ENCODE data around the gene FERD3L. TPM values are rescaled to one million over a fixed set of nuclear protein-coding genes. Genes with fewer than 3 reads are reported as not detected.

The FERD3L gene
- total and polyA plus RNA-seq, 5 experiments from 2014 or later, result not detected

DNA sequence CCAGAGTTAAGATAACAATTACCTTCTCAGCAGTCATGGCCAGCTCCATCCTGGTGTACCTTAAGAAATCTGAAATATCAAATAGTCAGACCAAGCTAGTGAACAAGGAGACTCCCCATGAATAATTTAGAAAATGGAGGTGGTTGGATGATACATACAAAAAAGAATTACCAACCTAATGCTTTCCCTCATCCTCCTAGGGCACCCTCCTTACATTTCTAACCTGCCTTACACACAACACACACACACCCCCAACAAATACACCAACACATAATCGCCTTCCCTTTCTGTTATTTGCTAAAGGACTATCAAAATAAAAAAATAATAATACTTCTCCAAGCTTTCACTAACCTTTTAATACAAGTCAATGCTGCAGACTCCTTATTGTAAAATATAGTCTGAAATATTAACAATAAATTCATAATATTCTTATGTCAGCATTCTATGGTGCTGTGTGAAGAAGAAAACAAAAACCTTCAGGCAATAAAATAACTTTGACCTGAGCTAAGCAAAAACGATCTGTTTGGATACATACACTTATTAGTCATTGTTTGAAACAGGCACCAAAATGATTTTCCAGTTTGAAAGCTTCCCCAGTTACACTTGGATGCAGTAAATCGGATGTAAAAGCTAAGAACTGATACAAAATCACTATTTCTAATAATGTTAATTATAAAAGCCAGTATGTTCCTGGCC, 31.2 kb downstream of the FERD3L start:
- Mint-ChIP-seq H3K27me3 (peaks cover 33 to 80% (median 65%) of the 10 kb centered on the region in 5 donors), H3K4me3 (no peak overlapping the region), H3K27ac (no peak overlapping the region), H3K9me3 (peaks cover 0 to 15% (median 7%) of the 10 kb centered on the region in 9 donors), H3K36me3 (peaks cover 0 to 15% (median 0%) of the 10 kb centered on the region in 3 donors), H3K4me1 (peaks cover 0 to 10% (median 2%) of the 10 kb centered on the region in 4 donors)
- DNase-seq (no peak), ATAC-seq (no peak)
- POLR2A ChIA-PET, result no interaction called here

DNA sequence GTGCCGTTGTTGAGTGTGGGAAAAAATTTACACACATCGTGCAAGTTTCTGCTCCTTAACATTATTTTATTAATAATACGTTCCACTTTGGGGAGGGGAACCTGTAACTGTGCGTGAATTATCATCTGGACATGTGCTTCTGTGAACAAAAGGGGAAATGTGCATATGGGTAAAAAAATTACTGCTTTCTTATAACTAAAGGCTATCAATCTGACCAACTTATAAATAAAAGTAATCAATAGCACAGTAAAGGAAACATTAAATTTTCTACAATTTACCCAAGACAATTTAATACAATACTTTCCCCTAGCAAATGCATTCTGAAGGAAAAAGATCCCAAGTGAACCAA, 32.2 kb downstream of the FERD3L start:
- Mint-ChIP-seq H3K9me3 (peaks cover 0 to 19% (median 10%) of the 10 kb centered on the region in 9 donors), H3K4me3 (no peak overlapping the region), H3K36me3 (peaks cover 0 to 19% (median 0%) of the 10 kb centered on the region in 3 donors), H3K4me1 (peaks cover 0 to 11% (median 3%) of the 10 kb centered on the region in 4 donors), H3K27me3 (peaks cover 41 to 80% (median 66%) of the 10 kb centered on the region in 5 donors), H3K27ac (no peak overlapping the region)
- POLR2A ChIA-PET, result no interaction called here
- DNase-seq (no peak), ATAC-seq (no peak)

DNA sequence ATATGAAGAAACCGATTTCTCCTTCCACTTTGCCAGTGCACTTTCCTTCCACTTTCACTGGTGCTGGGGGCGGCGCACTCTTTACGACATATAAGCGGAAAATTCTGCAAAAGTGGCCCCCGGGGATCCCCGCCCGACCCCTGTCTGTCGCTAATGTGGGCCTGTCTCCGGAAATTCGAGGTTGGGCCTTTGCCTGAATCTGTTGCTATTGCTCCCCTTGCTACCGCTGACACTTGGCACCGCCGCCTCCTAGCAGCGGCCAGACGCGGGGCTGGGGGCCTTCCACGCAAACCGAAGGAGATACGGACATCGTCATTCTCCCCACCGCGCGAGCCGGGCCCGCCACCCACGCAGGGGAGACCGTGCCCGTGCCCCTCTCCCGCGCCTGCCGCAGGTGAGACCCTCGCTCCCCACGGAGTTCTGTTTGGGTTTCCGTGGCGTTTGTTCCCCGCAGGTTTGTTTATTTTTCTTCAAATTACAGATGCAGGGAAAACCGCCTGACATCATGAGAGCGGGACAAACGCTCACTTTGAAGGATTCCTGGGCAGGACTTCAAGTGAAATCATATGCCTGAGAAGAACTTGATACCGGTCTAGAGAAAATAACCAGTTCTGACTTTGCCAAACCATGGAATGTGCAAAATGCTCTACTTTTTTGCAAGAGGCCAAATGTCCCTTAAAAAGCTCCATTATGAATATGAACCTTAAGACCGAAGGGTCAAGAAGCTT, 32.8 kb downstream of the FERD3L start:
- Mint-ChIP-seq H3K36me3 (peaks cover 0 to 19% (median 3%) of the 10 kb centered on the region in 3 donors), H3K4me3 (no peak overlapping the region), H3K4me1 (peaks cover 2 to 16% (median 4%) of the 10 kb centered on the region in 4 donors), H3K27me3 (peaks cover 47 to 84% (median 71%) of the 10 kb centered on the region in 5 donors), H3K27ac (no peak overlapping the region), H3K9me3 (peaks cover 0 to 24% (median 10%) of the 10 kb centered on the region in 9 donors)
- DNase-seq, result no peak
- ATAC-seq, result no peak
- POLR2A ChIA-PET, result no interaction called here

DNA sequence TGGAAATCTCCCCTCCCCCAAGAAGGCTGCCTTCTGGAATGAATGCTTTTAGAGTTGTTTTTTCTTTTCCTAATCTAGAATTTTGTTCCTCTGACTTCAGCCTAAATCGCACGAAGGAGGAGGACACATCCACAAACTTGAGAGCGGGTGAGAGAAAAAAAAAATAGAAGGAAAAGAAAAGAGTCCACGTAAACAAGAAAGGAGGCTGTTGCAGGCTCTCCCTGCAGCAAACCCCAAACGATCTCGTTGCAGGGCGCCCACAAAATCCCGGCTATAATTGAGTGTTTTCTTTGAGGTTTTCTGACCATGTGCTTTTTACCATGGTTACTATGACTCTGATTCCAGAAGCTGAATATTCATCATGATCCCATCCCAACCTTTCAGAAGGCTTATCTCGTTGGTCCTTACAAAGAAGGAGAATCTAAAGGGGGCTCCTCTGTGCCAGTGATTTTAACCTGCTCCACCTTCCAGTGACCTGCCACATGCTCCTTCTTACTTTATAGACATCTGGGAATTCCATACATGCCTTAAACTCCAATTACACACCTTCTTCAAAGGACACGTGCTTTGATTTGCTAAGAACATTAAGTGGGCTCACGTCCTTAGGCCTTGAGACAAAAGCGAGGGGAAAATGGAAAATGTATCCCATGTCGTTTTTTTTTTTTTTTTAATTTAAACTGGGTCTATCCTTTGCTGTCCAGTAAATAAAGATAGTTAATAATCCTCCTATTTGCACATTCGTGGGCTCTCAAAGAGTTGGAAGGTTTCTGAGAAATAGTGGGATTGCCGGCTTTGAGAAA, 33.5 kb downstream of the FERD3L start:
- Mint-ChIP-seq H3K27me3 (peaks cover 48 to 92% (median 77%) of the 10 kb centered on the region in 5 donors), H3K36me3 (peaks cover 0 to 19% (median 3%) of the 10 kb centered on the region in 3 donors), H3K4me1 (peaks cover 2 to 20% (median 7%) of the 10 kb centered on the region in 4 donors), H3K9me3 (peaks cover 0 to 26% (median 10%) of the 10 kb centered on the region in 9 donors), H3K27ac (no peak overlapping the region), H3K4me3 (no peak overlapping the region)
- no peak for ATAC-seq
- POLR2A ChIA-PET, result no interaction called here
- no peak for DNase-seq

DNA sequence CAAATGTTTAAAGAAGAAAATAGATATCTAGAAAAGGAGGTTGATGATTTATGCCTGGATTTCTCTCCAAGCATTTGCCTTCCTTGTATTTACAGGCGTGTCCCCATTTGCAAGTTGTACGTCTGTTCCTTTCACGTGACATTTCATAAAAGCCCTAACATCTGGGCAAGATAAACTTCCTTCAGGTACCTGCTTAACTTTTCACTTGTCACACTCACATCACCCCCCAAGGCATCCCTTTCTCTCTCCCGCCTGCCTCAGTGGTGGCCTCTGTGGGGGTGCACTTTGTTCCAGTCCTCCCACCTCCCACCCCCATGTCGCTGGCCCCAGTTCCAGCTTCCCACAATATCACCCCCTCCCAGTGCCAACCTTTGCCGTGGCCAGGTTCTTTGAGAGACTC, 34.4 kb downstream of the FERD3L start:
- peaks cover 0 to 19% (median 3%) of the 10 kb centered on the region in 3 donors for H3K36me3 Mint-ChIP-seq
- POLR2A ChIA-PET, result no interaction called here
- no peak overlapping the region for H3K4me3 Mint-ChIP-seq
- no peak for ATAC-seq
- no peak overlapping the region for H3K27ac Mint-ChIP-seq
- no peak for DNase-seq
- H3K4me1 Mint-ChIP-seq, result peaks cover 2 to 16% (median 5%) of the 10 kb centered on the region in 4 donors
- H3K27me3 Mint-ChIP-seq, result peaks cover 52 to 94% (median 77%) of the 10 kb centered on the region in 5 donors
- peaks cover 0 to 22% (median 10%) of the 10 kb centered on the region in 9 donors for H3K9me3 Mint-ChIP-seq

DNA sequence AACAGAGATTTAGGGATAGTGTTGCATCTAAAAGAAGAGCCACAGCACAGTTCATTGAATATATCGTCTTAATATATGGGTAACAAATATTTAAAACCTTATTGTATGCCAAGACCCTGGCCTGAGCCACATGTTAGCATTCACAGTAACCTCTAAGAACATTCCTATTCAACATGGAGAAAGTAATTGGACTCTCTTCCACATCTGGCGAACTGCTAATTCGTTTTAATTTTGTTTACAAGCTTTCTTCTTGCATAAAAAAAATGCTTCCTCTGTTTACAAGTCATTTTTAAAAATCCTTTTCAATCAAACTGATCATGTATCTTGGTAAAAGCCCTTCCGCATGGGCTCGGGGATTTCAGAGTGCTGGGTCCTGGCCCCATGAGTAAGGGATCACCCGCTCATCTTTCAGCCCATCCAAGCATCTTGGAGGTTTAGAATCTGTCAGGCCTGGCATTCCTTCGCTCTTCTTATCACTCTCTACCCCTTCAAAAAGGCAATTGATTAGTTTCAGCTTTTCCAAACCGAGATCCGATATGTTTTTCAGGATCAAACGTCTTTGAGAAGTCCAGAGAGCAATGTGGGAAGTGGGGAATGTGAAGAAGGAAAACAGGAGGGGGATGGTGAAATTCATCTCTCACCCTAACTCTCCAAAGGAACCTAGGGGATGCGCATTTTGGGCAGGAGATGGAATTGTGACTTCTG, 35.0 kb downstream of the FERD3L start:
- DNase-seq, result no peak
- ATAC-seq, result no peak
- peaks cover 0 to 19% (median 3%) of the 10 kb centered on the region in 3 donors for H3K36me3 Mint-ChIP-seq
- peaks cover 2 to 16% (median 5%) of the 10 kb centered on the region in 4 donors for H3K4me1 Mint-ChIP-seq
- H3K4me3 Mint-ChIP-seq, result no peak overlapping the region
- no peak overlapping the region for H3K27ac Mint-ChIP-seq
- H3K27me3 Mint-ChIP-seq, result peaks cover 56 to 98% (median 80%) of the 10 kb centered on the region in 5 donors
- POLR2A ChIA-PET, result no interaction called here
- peaks cover 0 to 22% (median 10%) of the 10 kb centered on the region in 9 donors for H3K9me3 Mint-ChIP-seq

DNA sequence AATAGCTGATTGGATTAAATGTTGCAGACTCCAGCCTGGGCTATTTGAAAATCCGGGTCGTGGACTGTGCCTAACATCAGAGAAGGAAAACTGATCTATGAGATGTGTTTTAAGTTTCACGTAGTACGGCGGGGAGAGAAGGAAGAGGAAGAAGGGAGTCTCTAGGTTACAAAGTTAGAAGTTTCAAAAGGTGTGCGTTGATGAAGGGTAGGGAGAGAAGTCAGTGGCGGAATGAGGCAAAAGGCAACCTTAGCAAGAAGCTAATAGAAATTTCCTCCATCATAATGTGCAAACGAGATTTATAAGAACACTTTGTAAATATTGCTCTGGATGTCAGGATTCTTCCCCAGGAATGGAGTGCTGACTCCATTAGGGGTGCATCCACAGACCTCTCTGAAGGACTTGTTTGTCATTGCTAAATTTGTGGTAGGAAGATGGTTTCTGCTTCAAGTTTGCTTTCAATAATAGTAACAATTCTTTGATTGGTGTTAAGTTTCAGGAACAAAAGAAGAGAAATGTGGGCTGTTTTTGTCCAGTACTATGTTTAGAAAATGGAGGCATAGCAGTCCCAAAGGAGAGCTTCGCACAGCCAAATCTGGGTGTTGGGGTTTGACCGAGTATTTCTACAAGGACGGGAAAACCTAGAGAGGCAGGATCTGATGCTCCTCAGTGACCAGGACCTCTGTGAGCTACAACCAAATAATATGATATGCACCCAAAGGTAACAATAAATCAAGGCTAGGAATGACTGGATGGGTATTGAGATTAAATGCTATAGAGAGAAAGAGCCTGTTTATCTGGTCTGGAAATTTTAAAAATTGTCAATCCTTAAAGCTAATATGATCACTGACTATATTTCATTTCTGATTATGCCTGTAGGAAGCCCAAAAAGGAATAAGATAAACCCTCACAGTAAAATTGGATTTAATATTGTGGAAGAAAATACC, 35.9 kb downstream of the FERD3L start:
- DNase-seq (no peak), ATAC-seq (no peak)
- Mint-ChIP-seq H3K9me3 (peaks cover 0 to 22% (median 10%) of the 10 kb centered on the region in 9 donors), H3K27ac (no peak overlapping the region), H3K4me3 (no peak overlapping the region), H3K36me3 (peaks cover 0 to 19% (median 3%) of the 10 kb centered on the region in 3 donors), H3K27me3 (peaks cover 58 to 100% (median 80%) of the 10 kb centered on the region in 5 donors), H3K4me1 (peaks cover 2 to 16% (median 5%) of the 10 kb centered on the region in 4 donors)
- POLR2A ChIA-PET, result no interaction called here

DNA sequence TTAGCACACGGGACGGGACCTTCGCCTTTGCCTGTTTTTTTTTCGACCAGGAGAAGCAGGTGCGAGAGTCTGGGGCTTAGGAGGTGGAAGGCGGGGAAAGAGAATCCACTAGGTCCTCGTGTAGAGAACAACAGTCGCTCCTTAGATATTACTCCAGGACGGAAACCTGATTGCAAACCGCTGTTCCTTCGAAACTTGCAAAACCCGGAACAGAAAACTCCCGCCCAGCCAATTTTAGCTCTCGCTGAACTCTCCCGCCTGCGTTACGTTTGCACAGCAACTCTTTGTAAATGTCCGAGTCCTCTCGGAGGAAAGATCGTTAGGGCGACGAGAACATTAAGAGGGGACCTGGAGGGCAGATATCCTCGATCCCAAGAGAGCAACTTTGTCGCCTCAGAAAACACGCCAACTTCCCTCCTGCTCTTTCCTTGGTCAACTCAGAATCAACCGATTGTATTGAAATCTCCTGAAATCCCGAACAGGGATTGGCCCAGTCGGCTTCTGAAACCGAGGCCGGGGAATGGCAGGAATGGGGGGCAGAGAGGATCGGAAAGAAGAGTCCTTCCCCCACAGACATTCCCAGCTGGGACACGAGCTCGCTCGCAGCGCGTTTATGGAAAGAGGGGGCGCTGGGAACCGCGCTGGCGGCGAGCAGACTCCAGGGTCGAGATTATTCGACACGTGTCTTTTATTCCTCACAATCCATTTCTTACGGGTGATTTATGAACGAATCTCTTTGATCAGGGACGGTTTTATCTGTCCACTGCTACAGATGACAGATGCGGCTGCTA, 37.7 kb downstream of the FERD3L start:
- Mint-ChIP-seq H3K36me3 (peaks cover 0 to 26% (median 3%) of the 10 kb centered on the region in 3 donors), H3K9me3 (peaks cover 0 to 29% (median 8%) of the 10 kb centered on the region in 9 donors), H3K27ac (no peak overlapping the region), H3K27me3 (peaks cover 58 to 98% (median 82%) of the 10 kb centered on the region in 5 donors), H3K4me3 (no peak overlapping the region), H3K4me1 (peaks cover 2 to 16% (median 5%) of the 10 kb centered on the region in 4 donors)
- POLR2A ChIA-PET, result no interaction called here
- no peak for DNase-seq
- no peak for ATAC-seq

DNA sequence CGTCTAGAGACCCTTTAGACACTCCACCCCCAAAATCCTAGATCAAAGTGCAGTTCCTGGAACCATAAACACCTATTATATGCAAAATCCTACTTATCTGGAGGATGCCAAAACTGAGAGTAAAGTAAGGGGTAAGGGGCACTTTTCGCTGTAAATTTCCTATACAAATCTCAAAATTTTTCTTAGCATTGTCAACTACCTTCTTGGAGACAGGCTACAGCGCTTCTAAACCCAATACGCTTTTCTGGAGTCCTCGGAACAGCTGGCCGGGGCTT, 38.2 kb downstream of the FERD3L start:
- DNase-seq (no peak), ATAC-seq (no peak)
- H3K4me3 Mint-ChIP-seq, result no peak overlapping the region
- peaks cover 2 to 16% (median 5%) of the 10 kb centered on the region in 4 donors for H3K4me1 Mint-ChIP-seq
- H3K36me3 Mint-ChIP-seq, result peaks cover 0 to 26% (median 3%) of the 10 kb centered on the region in 3 donors
- POLR2A ChIA-PET, result no interaction called here
- peaks cover 0 to 29% (median 8%) of the 10 kb centered on the region in 9 donors for H3K9me3 Mint-ChIP-seq
- H3K27me3 Mint-ChIP-seq, result peaks cover 58 to 95% (median 77%) of the 10 kb centered on the region in 5 donors
- no peak overlapping the region for H3K27ac Mint-ChIP-seq

DNA sequence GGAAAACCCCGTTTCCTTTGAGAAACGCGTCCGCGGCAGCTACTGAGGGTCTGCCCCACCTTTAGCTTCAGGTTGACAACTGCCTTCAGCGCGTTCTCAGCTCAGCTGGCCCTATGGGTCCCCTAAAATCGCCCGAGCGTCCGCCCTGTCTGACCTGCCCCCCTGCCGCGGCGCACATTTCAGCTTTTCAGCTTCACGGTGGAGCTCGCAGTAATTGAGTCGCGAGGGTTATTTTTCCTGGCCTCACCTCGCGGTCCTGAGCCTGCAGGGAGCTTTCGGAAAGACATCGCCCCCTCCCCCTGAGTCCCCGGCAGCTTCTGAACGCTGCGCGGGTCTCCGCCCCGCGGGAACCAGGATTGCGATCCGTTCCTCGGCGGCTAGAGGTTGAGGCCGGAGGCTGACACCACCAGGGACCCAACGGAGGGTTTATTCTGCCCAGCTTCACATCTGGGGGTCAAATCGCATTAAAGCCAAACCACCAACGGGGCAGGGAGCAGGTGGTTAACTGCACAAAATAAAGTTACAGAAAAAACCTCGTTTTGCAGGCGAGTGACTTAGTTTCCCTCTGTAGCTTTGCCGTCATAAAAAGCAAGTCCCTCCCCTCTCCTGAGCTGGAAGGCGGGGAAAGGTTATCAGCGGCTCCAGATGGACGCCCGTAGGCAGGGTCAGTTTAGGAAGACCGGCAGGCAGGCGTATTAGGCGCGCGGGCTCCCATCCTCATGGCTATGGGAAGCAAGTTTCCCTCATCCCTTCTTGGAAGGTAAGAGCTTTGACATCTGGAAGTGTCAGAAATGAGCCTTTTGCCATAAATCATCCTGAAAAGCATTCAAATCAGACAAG, 38.8 kb downstream of the FERD3L start:
- no peak overlapping the region for H3K27ac Mint-ChIP-seq
- peaks cover 2 to 13% (median 5%) of the 10 kb centered on the region in 4 donors for H3K4me1 Mint-ChIP-seq
- POLR2A ChIA-PET, result no interaction called here
- no peak overlapping the region for H3K4me3 Mint-ChIP-seq
- no peak for DNase-seq
- H3K9me3 Mint-ChIP-seq, result peaks cover 0 to 26% (median 8%) of the 10 kb centered on the region in 9 donors
- H3K27me3 Mint-ChIP-seq, result peaks cover 57 to 89% (median 71%) of the 10 kb centered on the region in 5 donors
- ATAC-seq, result no peak
- H3K36me3 Mint-ChIP-seq, result peaks cover 0 to 22% (median 3%) of the 10 kb centered on the region in 3 donors
